Kidney (tissue), 14 donors: ENCODE data around the gene FGR. TPM values are rescaled to one million over a fixed set of nuclear protein-coding genes. Genes with fewer than 3 reads are reported as not detected.

Experiments used
- DNase-seq, 5 donors: peaks; one replicate each; pipeline ENCODE4 v3.0.0-alpha.2; 2013 to 2020
- FAIRE-seq: peaks from 2 replicates; lab custom pipeline; 2012; peaks lifted over from hg19 to GRCh38; lab: Jason Lieb, UNC
- H3K27ac ChIP-seq, 2 donors: one replicate each; pipeline ENCODE4 v1.7.0; 2013; ENCODE audit warnings: low read depth in 2 of 2, low read length in 2 of 2, inconsistent platforms in 1 of 2
- H3K27me3 ChIP-seq: one replicate; pipeline ENCODE4 v1.7.1; 2013; ENCODE audit warnings: low read length, inconsistent platforms; ENCODE audit not compliant: control insufficient read depth, insufficient read depth
- H3K36me3 ChIP-seq, 3 donors: one replicate each; pipeline versions ENCODE4 v1.7.0 to v1.7.1; 2013; ENCODE audit warnings: low read length in 3 of 3, control low read depth in 1 of 3, inconsistent platforms in 1 of 3; ENCODE audit not compliant: insufficient read depth in 3 of 3, control insufficient read depth in 2 of 3
- H3K4me1 ChIP-seq, 3 donors: one replicate each; pipeline versions ENCODE4 v1.7.0 to v1.7.1; 2013; ENCODE audit warnings: low read length in 3 of 3, inconsistent platforms in 1 of 3, low read depth in 1 of 3; ENCODE audit not compliant: control insufficient read depth in 2 of 3, insufficient read depth in 2 of 3
- H3K4me3 ChIP-seq, 3 donors: one replicate each; pipeline versions ENCODE4 v1.7.0 to v1.8.1; 2013; ENCODE audit warnings: low read length in 3 of 3, control low read depth in 1 of 3, inconsistent platforms in 1 of 3
- H3K9ac ChIP-seq, 3 donors: one replicate each; pipeline versions ENCODE4 v1.7.0 to v1.7.1; 2013; ENCODE audit warnings: low read length in 3 of 3, control low read depth in 1 of 3, inconsistent platforms in 1 of 3
- H3K9me3 ChIP-seq, 3 donors: one replicate each; pipeline versions ENCODE4 v1.7.0 to v1.7.1; 2013; ENCODE audit warnings: low read length in 3 of 3, control low read depth in 1 of 3, inconsistent platforms in 1 of 3; ENCODE audit not compliant: control insufficient read depth in 2 of 3, insufficient read depth in 1 of 3
- intact Hi-C: fragments of 100-400 bp; cut with DNase I; formaldehyde crosslinking; loops from one replicate; pipeline ENCODE4 v1.11.1; 2022
- polyA plus RNA-seq: library from polyadenylated mRNA; stranded (reverse); fragments of 350-450 nt; fragmentation: Illumina TruSeq; extraction: RNeasy Lipid Tissue Mini Kit (QIAGEN cat#74804); gene quantifications from one replicate; pipeline ENCODE4 v1.2.3, GENCODE V29; 2014; ENCODE audit warnings: low read depth, low replicate concordance; ENCODE audit not compliant: insufficient read depth
- total RNA-seq: library from RNA; stranded (reverse); fragmentation: NEBNext Ultra II Directional; extraction: Animal tissue kit (Norgen Biotek cat#: 25700); gene quantifications from one replicate; pipeline ENCODE4 v1.2.1, GENCODE V29; 2021
- TF ChIP-seq, protein P1 (sequence below): IDR thresholded peaks from 3 replicates; pipeline ENCODE4 v1.5.1; 2012; ENCODE audit warnings: mild to moderate bottlenecking, moderate library complexity, borderline replicate concordance; ENCODE audit not compliant: insufficient read depth; ENCODE audit errors: extremely low read depth
- donor health status: control.
- donor health status: control.
- donor health status: control.
- donor health status: control.
- donor health status: control.
- donor health status: DM: yes; HTN: yes; CAD: no.
- donor health status: Normal renal cell carcinoma (clear cell type).

Gene FGR
- total and polyA plus RNA-seq, 2 donors from 2014 or later = 2.5 to 23.3 TPM

DNA sequence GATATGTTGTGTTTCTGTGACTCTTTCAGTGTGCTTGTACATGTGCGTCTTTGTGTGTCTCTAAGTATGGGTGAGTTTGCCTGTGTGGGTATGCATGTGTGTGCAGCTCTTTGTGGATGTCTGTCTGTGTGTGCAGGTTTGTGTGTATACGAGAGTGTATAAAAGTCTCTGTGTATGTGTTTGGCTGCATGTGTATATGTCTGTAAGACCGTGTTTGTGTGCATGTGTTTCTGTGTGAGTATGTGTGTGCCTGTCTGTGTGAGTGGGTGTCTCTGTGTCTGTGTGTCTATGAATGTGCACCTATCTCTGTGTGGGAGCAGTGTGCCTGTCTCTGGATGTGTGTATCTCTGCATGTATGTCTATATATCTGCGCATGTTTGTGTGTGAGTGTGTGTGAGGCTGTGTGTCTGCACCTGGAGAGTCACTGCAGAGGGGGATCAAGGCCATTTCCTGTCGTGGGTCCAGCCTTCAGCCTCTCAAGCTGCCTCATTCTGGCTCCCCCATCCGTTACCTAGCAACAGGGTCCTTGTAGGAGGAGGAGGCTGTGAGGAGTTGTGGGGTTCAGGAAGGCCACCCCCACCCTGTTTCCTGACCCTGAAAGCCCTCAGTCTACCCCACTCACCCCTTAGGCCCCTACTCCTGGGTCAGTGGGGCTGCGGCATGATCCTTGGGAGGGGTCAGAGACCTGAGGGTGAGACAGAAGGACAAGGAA is 10.4 kb downstream of the FGR start:
- Histone ChIP-seq H3K9me3 (no peaks in the 10 kb centered on the region), H3K27ac (no peak overlapping the region), H3K4me1 (peaks cover 0 to 7% (median 3%) of the 10 kb centered on the region in 3 donors), H3K9ac (no peak overlapping the region), H3K4me3 (no peak overlapping the region), H3K36me3 (no peaks in the 10 kb centered on the region), H3K27me3 (no peaks in the 10 kb centered on the region)
- TF ChIP-seq, protein P1, sequence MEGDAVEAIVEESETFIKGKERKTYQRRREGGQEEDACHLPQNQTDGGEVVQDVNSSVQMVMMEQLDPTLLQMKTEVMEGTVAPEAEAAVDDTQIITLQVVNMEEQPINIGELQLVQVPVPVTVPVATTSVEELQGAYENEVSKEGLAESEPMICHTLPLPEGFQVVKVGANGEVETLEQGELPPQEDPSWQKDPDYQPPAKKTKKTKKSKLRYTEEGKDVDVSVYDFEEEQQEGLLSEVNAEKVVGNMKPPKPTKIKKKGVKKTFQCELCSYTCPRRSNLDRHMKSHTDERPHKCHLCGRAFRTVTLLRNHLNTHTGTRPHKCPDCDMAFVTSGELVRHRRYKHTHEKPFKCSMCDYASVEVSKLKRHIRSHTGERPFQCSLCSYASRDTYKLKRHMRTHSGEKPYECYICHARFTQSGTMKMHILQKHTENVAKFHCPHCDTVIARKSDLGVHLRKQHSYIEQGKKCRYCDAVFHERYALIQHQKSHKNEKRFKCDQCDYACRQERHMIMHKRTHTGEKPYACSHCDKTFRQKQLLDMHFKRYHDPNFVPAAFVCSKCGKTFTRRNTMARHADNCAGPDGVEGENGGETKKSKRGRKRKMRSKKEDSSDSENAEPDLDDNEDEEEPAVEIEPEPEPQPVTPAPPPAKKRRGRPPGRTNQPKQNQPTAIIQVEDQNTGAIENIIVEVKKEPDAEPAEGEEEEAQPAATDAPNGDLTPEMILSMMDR = no peak
- DNase-seq (no peak), FAIRE-seq (no peak)
- intact Hi-C loops = no loop called here

- no peaks in the 10 kb centered on the region for H3K9me3 ChIP-seq
- H3K9ac ChIP-seq = no peak overlapping the region
- peaks cover 0 to 2% (median 0%) of the 10 kb centered on the region in 3 donors for H3K4me1 ChIP-seq
- H3K36me3 ChIP-seq = no peaks in the 10 kb centered on the region
- H3K27ac ChIP-seq = no peak overlapping the region
- FAIRE-seq (no peak), DNase-seq (no peak)
- no peaks in the 10 kb centered on the region for H3K27me3 ChIP-seq
- intact Hi-C loops = no loop called here
- TF ChIP-seq, protein P1 = no peak
- H3K4me3 ChIP-seq = no peak overlapping the region
Observed at GRCh38 chr1:27623327-27624212, 11.4 kb downstream of the FGR start.

DNA sequence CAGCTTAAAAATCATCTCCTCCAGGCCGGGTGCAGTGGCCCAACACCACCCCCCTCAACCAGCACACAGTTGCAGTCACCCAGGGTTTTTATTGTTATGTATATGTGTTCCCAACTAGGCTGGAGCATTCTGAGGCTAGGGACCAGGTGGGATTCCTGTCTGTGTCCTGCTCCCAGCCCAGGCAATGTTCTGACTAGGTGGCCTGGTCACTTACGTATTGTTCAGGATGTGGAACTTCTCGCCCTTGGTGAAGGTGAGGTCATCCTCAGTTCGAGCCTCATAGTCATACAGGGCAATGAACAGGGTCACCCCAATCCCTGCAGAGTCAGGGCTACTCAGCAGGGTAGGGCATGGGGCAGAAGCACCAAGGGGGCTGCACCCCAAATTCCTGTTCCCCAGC is 12.2 kb downstream of the FGR start:
- Histone ChIP-seq H3K27me3 (no peaks in the 10 kb centered on the region), H3K4me1 (peaks cover 0 to 2% (median 0%) of the 10 kb centered on the region in 3 donors), H3K9ac (no peak overlapping the region), H3K27ac (no peak overlapping the region), H3K4me3 (no peak overlapping the region), H3K36me3 (no peaks in the 10 kb centered on the region), H3K9me3 (no peaks in the 10 kb centered on the region)
- TF ChIP-seq, protein P1 = no peak
- no peak for DNase-seq
- intact Hi-C loops = no loop called here
- FAIRE-seq = no peak
